H9 (cell line): ENCODE results near the gene KANSL1L. TPM values are rescaled to one million over a fixed set of nuclear protein-coding genes. Genes with fewer than 3 reads are reported as not detected.

Experiments
- DNase-seq: peaks from one replicate; pipeline ENCODE4 v3.0.0-alpha.2; 2017
- H2AFZ ChIP-seq: one replicate; pipeline ENCODE4 v1.6.1; 2013; ENCODE audit warnings: mild to moderate bottlenecking, low read length, control low read depth, moderate library complexity
- H2AK5ac ChIP-seq: 2 replicates; pipeline ENCODE4 v1.6.1; 2013; ENCODE audit warnings: low read length, control low read depth, mixed read lengths; ENCODE audit not compliant: insufficient read length
- H2BK120ac ChIP-seq: one replicate; pipeline ENCODE4 v1.6.1; 2013; ENCODE audit warnings: low read depth, mild to moderate bottlenecking, low read length, control low read depth, inconsistent platforms; ENCODE audit not compliant: poor library complexity, severe bottlenecking
- H2BK12ac ChIP-seq: 2 replicates; pipeline ENCODE4 v1.6.1; 2013; ENCODE audit warnings: low read length, control low read depth, mixed read lengths, low read depth; ENCODE audit not compliant: insufficient read length
- H2BK15ac ChIP-seq: 2 replicates; pipeline ENCODE4 v1.6.1; 2013; ENCODE audit warnings: low read depth, low read length, control low read depth
- H2BK20ac ChIP-seq: one replicate; pipeline ENCODE4 v1.6.1; 2013; ENCODE audit warnings: low read depth, mild to moderate bottlenecking, low read length, control low read depth, inconsistent platforms; ENCODE audit not compliant: poor library complexity, severe bottlenecking
- H2BK5ac ChIP-seq: 2 replicates; pipeline ENCODE4 v1.6.1; 2013; ENCODE audit warnings: low read length, control low read depth, mixed read lengths; ENCODE audit not compliant: insufficient read length
- H3K14ac ChIP-seq: 2 replicates; pipeline ENCODE4 v1.6.1; 2013; ENCODE audit warnings: low read length, control low read depth; ENCODE audit not compliant: insufficient read depth
- H3K18ac ChIP-seq: 2 replicates; pipeline ENCODE4 v1.6.1; 2013; ENCODE audit warnings: low read depth, mild to moderate bottlenecking, mixed read lengths, low read length, control low read depth; ENCODE audit not compliant: insufficient read length
- H3K23ac ChIP-seq: 2 replicates; pipeline ENCODE4 v1.6.1; 2013; ENCODE audit warnings: low read length, control low read depth, mixed read lengths, low read depth; ENCODE audit not compliant: insufficient read length
- H3K23me2 ChIP-seq: 2 replicates; pipeline ENCODE4 v1.6.1; 2013; ENCODE audit warnings: low read depth, mild to moderate bottlenecking, mixed read lengths, low read length, control low read depth; ENCODE audit not compliant: insufficient read length, poor library complexity, severe bottlenecking
- H3K27ac ChIP-seq: 2 replicates; pipeline ENCODE4 v1.5.1; 2013; ENCODE audit warnings: low read length, control low read depth, mixed read lengths, low read depth; ENCODE audit not compliant: insufficient read length
- H3K27me3 ChIP-seq: 2 replicates; pipeline ENCODE4 v1.6.1; 2013; ENCODE audit warnings: low read length, control low read depth, inconsistent platforms; ENCODE audit not compliant: insufficient read depth
- H3K4ac ChIP-seq: 2 replicates; pipeline ENCODE4 v1.6.1; 2013; ENCODE audit warnings: low read depth, mild to moderate bottlenecking, control low read depth, inconsistent platforms, low read length, moderate library complexity
- H3K4me1 ChIP-seq: 2 replicates; pipeline ENCODE4 v1.6.1; 2013; ENCODE audit warnings: low read length, control low read depth, inconsistent platforms; ENCODE audit not compliant: insufficient read depth
- H3K4me2 ChIP-seq: 2 replicates; pipeline ENCODE4 v1.6.1; 2013; ENCODE audit warnings: low read length, control low read depth, mixed read lengths; ENCODE audit not compliant: insufficient read length, insufficient read depth
- H3K56ac ChIP-seq: 2 replicates; pipeline ENCODE4 v1.6.1; 2013; ENCODE audit warnings: low read depth, mild to moderate bottlenecking, mixed read lengths, low read length, control low read depth; ENCODE audit not compliant: insufficient read length
- H3K79me1 ChIP-seq: 2 replicates; pipeline ENCODE4 v1.6.1; 2013; ENCODE audit warnings: low read depth, mild to moderate bottlenecking, moderate library complexity, low read length, control low read depth, inconsistent platforms; ENCODE audit not compliant: insufficient read depth, poor library complexity, severe bottlenecking
- H3K79me2 ChIP-seq: 2 replicates; pipeline ENCODE4 v1.6.1; 2013; ENCODE audit warnings: low read length, control low read depth, inconsistent platforms; ENCODE audit not compliant: insufficient read depth
- H3K9ac ChIP-seq: 2 replicates; pipeline ENCODE4 v1.6.1; 2013; ENCODE audit warnings: low read length, control low read depth, mixed read lengths; ENCODE audit not compliant: insufficient read length; ENCODE audit errors: extremely low read depth
- H3K9me3 ChIP-seq: one replicate; pipeline ENCODE4 v1.6.1; 2013; ENCODE audit warnings: low read depth, low read length, inconsistent platforms; ENCODE audit not compliant: control insufficient read depth
- H3T11ph ChIP-seq: one replicate; pipeline ENCODE4 v1.6.1; 2013; ENCODE audit warnings: mild to moderate bottlenecking, low read length, control low read depth, inconsistent platforms
- H4K20me1 ChIP-seq: one replicate; pipeline ENCODE4 v1.6.1; 2013; ENCODE audit not compliant: control insufficient read depth, insufficient read length, insufficient read depth
- H4K5ac ChIP-seq: 2 replicates; pipeline ENCODE4 v1.6.1; 2013; ENCODE audit warnings: low read depth, mild to moderate bottlenecking, mixed read lengths, low read length, control low read depth; ENCODE audit not compliant: insufficient read length
- H4K8ac ChIP-seq: replicated peaks from 2 replicates; pipeline ENCODE4 v1.6.1; 2013; ENCODE audit warnings: low read length, control low read depth, mixed read lengths, low read depth; ENCODE audit not compliant: insufficient read length
- H4K91ac ChIP-seq: 2 replicates; pipeline ENCODE4 v1.6.1; 2013; ENCODE audit warnings: low read depth, mild to moderate bottlenecking, moderate library complexity, mixed read lengths, low read length, control low read depth; ENCODE audit not compliant: insufficient read length
- H3K27ac Mint-ChIP-seq, 3 experiments: 2 replicates in 2 of 3; 3 replicates in 1 of 3; pipeline ENCODE4 v1.8.0; 2020 to 2021; ENCODE audit warnings: mixed read lengths in 3 of 3, mild to moderate bottlenecking in 1 of 3, moderate library complexity in 1 of 3
- H3K27me3 Mint-ChIP-seq: 2 replicates; pipeline ENCODE4 v1.8.0; 2021; ENCODE audit warnings: low read depth, mild to moderate bottlenecking, moderate library complexity, mixed read lengths
- H3K36me3 Mint-ChIP-seq, 3 experiments: 2 replicates in 2 of 3; 3 replicates in 1 of 3; pipeline ENCODE4 v1.8.0; 2020 to 2021; ENCODE audit warnings: low read depth in 3 of 3, mixed read lengths in 3 of 3; ENCODE audit not compliant: insufficient read depth in 1 of 3
- H3K4me1 Mint-ChIP-seq, 2 experiments: 2 replicates each; pipeline ENCODE4 v1.8.0; 2020; ENCODE audit warnings: mixed read lengths in 2 of 2
- H3K4me3 Mint-ChIP-seq, 2 experiments: 2 replicates in 1 of 2; 3 replicates in 1 of 2; pipeline ENCODE4 v1.8.0; 2020 to 2021; ENCODE audit warnings: mild to moderate bottlenecking in 2 of 2, mixed read lengths in 2 of 2, moderate library complexity in 1 of 2
- H3K9me3 Mint-ChIP-seq, 2 experiments: 2 replicates in 1 of 2; 3 replicates in 1 of 2; pipeline ENCODE4 v1.8.0; 2020; ENCODE audit warnings: mild to moderate bottlenecking in 2 of 2, mixed read lengths in 2 of 2, moderate library complexity in 1 of 2
- WGBS: extraction: QIAGEN DNeasy Blood & Tissue Kit; methylation state at CpG from one replicate; pipeline ENCODE4 v1.1.7; 2013; ENCODE audit warnings: missing lambda C conversion rate, low lambda C conversion rate, mixed read lengths; ENCODE audit not compliant: insufficient read length; ENCODE audit errors: extremely low coverage; 5-methylcytosine and 5-hydroxymethylcytosine counted together
- total RNA-seq: library from RNA; stranded (reverse); gene quantifications from 2 replicates; pipeline ENCODE4 v1.2.1, GENCODE V29; 2021
- TF ChIP-seq, protein P1 (sequence below): fragments of 200-600 bp; sonication (generic); conservative IDR thresholded peaks from 3 replicates; pipeline ENCODE4 v1.8.0; 2021; ENCODE audit warnings: antibody characterized with exemption, mild to moderate bottlenecking

The KANSL1L gene
- total RNA-seq, 1 experiment from 2014 or later = 8.2 TPM

DNA sequence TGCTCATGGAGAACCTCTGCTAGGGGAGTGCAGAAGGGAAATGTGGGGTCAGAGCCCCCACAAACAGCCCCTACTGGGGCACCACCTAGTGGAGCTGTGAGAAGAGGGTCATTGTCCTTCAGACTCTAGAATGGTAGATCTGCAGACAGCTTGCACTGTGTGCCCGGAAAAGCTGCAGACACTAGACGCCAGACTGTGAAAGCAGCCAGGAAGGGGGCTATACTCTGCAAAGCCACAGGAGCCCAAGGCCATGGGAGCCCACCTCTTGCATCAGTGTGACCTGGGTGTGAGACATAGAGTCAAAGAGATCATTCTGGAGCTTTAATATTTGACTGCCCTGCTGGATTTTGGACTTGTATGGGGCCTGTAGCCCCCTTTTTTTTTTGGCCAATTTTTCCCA lies 107.9 kb downstream of the KANSL1L start:
- H3K36me3 Mint-ChIP-seq = peaks cover 1 to 17% (median 4%) of the 10 kb centered on the region in 3 experiments
- no peaks in the 10 kb centered on the region for H3K9me3 ChIP-seq

More for the DNA sequence above, 107.9 kb downstream of the KANSL1L start:
- no peak overlapping the region for H3K27ac ChIP-seq
- H2BK12ac ChIP-seq = no peak overlapping the region
- no peak overlapping the region for H2BK120ac ChIP-seq
- no peak overlapping the region for H2BK20ac ChIP-seq
- no peaks in the 10 kb centered on the region for H3K79me1 ChIP-seq
- no peak overlapping the region for H2BK5ac ChIP-seq
- TF ChIP-seq, protein P1, sequence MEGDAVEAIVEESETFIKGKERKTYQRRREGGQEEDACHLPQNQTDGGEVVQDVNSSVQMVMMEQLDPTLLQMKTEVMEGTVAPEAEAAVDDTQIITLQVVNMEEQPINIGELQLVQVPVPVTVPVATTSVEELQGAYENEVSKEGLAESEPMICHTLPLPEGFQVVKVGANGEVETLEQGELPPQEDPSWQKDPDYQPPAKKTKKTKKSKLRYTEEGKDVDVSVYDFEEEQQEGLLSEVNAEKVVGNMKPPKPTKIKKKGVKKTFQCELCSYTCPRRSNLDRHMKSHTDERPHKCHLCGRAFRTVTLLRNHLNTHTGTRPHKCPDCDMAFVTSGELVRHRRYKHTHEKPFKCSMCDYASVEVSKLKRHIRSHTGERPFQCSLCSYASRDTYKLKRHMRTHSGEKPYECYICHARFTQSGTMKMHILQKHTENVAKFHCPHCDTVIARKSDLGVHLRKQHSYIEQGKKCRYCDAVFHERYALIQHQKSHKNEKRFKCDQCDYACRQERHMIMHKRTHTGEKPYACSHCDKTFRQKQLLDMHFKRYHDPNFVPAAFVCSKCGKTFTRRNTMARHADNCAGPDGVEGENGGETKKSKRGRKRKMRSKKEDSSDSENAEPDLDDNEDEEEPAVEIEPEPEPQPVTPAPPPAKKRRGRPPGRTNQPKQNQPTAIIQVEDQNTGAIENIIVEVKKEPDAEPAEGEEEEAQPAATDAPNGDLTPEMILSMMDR = no peak
- no peaks in the 10 kb centered on the region for H3K27me3 ChIP-seq
- WGBS = no CpG with 5 or more reads among the region's 2 CpGs
- H4K8ac ChIP-seq = no peak overlapping the region
- no peak overlapping the region for H3K4ac ChIP-seq
- no peak overlapping the region for H4K91ac ChIP-seq
- no peak overlapping the region for H2BK15ac ChIP-seq
- H3K4me3 Mint-ChIP-seq = no peak overlapping the region
- no peak overlapping the region for H2AK5ac ChIP-seq
- H3K4me2 ChIP-seq = no peak overlapping the region
- no peak overlapping the region for H3K23ac ChIP-seq
- H3K56ac ChIP-seq = no peak overlapping the region
- no peaks in the 10 kb centered on the region for H3K4me1 ChIP-seq
- no peak overlapping the region for H2AFZ ChIP-seq
- peaks cover 1 to 2% of the 10 kb centered on the region in 2 experiments; a peak in 4 of 5 replicates for H3K9me3 Mint-ChIP-seq
- H3K14ac ChIP-seq = no peak overlapping the region
- H3K79me2 ChIP-seq = no peaks in the 10 kb centered on the region
- peaks cover 13 to 18% of the 10 kb centered on the region in 2 experiments for H3K4me1 Mint-ChIP-seq
- H4K20me1 ChIP-seq = no peaks in the 10 kb centered on the region
- no peaks in the 10 kb centered on the region for H3K27me3 Mint-ChIP-seq
- no peak overlapping the region for H3K9ac ChIP-seq
- DNase-seq = no peak
- 0 out of 7 replicates have a peak overlapping the region, but pooled peaks of 1 of the 3 experiments have one; percentile 74 for H3K27ac Mint-ChIP-seq
- no peak overlapping the region for H3T11ph ChIP-seq
- no peak overlapping the region for H3K18ac ChIP-seq
- H3K23me2 ChIP-seq = no peaks in the 10 kb centered on the region
- H4K5ac ChIP-seq = no peak overlapping the region
